GM18861 (cell line): ENCODE data around the gene CAPN10.
"Not testable (repeated sequence)": the region's sequence is repeated elsewhere in the genome, so short reads cannot be mapped to it uniquely, and the experiment has no call there.

Source experiments
- ATAC-seq: cut with Tn5 transposase; IDR thresholded peaks from one replicate; pipeline ENCODE4 v1.9.1; 2021; ENCODE audit not compliant: unreplicated experiment

The CAPN10 gene

DNA sequence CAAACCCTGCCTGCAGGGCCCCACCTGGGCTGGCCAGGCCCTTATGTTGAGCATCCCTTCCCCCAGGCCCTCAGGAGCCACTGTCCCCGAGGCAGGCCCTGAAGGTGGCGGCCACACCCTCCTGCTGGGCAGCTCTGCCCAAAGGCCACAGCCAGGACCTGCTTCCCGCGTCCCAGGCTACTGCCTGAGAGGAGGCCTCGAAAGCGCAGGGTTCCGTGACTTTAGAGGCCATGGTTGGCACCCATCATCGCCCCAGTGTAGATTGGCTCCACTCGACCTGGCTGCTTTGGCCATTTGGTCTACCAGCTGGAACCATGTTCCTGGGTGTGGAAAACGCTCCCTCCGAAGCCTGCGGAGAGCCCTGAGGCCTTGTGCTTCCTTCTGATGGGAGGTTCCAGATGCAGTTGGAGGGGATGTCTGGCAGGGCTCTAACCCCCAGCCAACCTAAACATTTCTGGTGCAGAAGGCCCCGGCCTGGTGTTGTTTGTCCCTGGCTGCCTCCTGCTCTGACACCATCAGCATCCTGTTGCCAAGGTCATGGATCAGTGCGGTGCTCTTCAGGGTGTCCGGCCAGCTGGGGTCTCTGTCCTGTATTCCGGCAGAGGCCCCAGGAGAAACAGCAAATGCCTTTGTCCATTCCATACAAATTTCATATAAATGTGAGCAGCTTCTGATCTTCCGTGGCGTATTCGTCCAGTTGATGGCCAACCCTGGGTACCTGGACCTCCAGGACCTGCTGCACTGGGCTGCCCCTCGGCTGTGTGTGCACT is 14.7 kb downstream of the CAPN10 start:
- no peak for ATAC-seq

DNA sequence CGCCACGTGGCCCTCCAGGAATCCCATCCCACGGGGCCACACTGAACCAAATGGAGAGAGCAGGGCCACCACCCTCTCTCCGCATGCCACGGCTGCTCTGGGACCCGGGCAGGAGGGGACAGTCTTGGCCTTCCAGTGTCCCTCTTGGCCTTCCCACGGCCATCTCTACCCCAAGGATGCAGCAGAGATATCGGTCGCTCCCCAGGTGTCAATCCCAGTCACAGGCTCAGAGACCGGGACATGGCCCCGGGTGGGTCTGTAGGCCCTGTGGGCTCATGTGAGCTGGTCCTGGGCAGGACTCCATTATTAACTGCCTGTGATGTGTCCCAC is 15.3 kb downstream of the CAPN10 start:
- no peak for ATAC-seq

DNA sequence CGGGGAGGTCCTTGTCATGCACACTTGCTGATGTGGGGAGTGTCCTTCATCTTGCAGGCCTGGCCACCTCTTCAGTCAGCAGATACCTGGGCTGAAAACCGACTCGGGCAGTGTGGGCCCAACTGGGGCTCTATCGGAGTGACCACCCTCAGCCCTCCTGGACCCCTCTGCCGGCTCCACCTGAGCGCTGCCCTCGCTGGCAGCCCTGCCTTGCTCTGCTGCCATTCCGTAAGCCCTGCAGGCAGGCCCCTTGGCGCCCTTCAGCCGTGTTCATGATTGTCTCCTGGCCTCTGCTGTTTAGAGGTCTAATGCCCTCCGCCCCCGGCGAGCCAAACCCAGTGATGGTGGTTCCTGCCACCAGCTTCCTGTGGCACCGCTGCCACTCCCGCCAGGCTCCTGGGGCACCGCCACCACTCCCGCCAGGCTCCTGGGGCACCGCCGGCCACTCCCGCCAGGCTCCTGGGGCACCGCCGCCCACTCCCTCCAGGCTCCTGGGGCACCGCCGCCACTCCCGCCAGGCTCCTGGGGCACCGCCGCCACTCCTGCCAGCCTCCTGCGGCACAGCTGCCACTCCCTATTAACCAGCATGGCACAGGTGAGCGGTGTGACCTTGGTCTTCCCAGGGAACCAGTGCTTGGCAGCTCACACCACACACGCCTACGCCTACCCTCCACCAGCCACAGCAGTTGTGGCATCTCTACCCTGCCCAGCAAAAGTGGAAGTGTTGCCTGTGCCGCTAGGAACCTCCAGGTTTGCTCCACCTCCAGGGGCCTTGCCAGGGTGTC is 15.9 kb downstream of the CAPN10 start:
- ATAC-seq: no peak

DNA sequence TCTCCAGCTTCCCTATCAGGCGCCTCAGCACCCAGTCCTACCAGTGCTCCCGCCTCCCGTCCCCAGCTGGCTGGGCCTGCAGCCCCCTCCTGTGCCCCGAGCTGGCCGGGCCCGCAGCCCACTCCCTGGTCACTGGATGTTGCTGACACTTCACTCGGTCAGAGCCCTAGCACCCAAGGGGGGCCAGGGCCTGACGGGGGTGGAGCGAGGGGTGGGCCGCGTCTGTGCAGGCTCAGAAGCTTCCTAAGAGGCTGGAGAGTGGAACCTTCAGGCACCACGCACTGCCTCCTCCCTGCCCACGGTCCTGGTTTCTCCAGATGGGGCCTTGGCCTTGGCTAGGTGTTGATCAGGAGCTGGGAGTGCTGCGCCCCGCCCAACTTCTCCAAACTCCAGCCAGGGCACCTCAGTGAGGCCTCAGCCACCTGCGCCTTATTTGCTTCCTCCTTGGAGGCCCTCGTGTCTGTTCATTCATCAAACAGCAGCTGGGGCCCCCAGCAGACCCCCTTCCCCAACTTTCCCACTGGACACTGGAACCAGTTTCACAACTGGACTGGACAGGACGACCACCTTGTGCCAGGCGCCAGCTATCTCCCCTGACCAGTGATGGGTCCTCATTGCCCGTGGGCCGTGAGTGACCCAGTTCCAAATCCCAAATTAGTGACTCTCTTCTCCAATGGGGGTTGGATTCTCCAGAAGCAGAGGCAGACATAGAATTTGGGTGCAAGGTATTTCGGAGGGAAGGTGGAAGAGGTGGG is 16.7 kb downstream of the CAPN10 start:
- no peak for ATAC-seq

DNA sequence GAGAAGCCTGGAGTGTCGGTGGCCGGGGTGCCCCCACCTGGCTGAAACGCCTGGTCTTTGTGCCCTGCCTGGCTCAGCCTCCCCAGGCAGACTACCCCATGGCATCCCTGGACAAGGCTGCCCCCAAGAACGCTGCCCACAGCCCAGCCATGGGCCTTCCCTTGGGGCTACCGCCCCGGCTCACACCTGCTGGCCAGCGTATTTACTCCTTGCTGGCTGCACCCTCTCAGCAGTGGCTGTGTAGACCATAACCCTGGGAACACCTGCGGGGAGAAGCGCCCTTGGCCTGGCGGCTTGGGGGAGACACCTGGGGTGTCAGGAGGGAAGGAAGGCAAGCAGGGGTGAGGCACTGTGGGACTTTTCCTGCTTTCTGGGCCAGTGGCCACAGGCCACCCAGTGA is 17.3 kb downstream of the CAPN10 start:
- no peak for ATAC-seq

DNA sequence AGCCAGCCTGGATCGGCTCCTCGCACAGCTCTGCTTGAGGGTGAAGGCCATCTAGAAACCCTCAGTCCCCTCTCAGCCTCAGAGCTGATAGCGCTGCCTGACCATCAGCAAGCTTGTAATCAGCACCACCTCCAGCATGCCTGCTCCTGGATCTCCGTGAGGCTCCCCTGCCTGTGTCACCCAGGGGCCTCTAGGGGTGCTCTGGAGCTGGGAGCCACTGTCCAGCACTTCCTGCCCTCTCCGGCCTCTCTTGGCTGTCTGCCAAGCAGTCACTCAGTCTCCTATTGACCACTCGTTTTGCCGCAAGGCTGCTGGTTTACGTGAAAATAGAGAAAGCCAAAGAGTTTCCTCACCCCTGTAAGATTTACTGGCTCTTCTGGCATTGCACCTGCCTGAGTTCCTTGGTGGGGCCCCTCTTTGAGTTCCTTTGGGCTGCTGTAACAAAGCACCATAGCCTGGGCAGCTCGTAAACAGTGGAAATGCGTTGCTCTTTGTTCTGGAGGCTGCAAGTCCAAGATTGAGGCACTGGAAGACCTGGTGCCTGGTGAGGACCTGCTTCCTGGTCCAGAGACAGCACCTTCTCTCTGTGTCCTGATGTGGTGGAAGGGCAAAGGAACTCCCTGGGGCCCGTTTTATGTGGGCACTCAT is 17.9 kb downstream of the CAPN10 start:
- no peak for ATAC-seq

DNA sequence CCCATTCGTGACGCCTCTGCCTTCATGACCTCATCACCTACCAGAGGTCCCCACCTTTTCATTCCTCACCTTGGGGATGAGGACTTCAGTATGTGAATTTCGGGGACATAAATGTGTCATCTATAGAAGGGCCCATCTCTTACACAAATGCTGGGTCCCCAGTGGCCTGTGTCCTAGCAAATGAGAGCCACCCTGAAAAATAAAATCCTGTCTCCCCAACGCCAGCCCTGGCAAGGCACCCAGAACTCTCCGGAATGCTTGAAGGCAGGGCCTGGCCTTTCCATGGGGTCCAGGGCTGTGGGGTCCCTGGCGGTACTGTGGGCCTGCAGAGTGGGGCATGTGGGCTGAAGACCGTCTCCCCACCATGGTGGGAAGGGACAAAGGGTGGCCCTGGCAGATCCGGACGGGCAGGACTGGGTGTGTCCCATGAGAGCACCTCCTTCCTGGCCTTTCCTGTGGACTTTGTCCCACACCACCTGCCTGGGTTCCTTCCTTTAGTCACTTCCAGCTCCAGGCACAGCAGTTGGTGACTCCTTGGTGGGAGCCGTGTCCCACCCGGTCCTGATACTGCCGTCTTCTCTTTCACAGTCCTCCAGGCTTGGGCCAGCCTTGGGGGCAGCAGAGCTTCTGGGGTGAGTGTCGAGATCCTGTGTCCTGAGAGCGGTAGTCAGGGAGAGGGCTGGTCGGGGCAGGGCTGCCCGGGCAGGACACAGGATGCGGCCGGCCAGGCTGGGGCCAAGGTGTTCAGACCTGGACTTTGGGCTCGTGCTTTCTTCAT is 18.6 kb downstream of the CAPN10 start:
- ATAC-seq: no peak

DNA sequence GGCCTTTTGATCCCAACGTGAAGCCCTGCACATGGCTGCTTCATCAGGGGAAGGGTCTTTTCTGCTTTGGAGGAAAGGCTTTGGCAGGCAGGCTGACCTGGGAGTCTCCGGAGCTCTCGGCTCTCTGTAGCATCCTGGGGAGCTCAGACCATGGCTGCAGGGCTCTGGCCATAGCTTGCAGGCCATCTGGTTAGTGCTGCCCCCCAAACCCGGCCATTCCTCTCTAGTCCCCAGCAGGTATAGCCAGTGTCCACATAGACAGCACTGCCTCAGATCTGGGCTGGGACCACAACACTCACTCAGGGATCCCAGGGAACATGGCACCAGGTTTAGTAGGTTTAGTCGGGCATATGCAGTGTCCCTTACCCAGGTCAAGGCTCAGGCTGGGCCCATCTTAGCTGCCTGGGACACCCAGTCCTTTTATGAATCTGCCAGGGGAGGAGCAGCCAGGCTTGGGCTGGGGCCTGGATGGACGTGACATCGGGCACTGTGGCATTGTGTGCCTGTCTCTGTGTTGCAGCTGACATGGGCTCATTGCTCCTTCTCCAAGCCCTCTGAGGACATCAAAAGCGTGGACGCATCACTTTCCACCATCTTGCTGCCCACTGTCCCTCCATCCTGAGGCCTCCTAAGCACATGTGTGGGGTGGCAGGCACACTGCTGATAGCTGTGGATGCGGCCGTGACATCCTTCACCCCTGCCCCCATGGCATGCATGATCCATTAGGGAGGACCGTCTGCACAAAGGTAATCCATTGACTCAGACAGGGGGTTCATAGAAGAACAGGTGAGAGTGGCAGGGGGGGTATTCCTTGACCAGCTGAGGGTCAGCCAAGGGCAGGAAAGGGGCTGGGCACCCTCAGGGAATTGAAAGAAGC is 19.6 kb downstream of the CAPN10 start:
- ATAC-seq: no peak

DNA sequence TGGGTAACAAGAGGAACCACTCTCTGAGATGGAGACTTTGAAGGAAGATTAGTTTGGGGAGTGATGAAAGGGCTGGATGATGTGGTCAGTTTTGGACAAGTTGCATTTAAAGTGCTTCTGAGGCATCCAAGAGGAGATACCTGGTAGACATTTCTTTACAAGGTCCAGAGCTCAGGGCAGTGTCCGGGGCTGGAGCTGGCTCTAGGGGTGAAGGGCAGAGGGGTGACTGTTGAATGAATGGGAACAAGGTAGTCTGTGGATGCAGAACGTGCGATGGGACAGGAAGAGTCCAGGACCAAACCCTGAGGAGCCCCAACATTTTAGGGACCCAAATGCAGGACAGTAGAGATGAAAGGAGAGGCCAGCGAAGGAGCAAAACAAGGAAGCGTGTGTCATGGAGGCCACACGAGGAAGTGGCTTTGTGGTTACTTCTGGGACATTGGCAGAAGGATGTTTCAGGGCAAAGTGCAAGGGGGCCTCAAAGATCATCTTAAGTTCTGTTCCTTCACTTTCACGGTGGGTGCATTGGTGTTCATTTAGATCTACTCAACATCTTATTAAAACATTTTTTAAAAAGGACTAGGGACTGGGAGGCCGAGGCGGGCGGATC is 25.2 kb downstream of the CAPN10 start:
- ATAC-seq: no peak

DNA sequence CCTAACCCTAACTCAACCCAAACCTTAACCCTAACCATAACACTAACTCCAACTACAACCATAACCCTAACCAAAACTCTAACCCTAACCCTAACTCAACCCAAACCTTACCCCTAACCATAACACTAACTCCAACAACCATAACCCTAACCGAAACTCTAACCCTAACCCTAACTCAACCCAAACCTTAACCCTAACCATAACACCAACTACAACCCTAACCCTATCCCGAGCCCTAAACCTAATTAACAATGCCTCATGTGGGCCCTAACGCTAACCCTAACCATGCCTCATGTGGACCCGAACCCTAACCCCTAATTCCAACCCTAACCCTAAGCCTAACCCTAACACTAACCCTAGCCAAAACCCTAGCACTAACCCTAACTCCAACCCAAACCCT is 27.2 kb downstream of the CAPN10 start:
- ATAC-seq: no peak

DNA sequence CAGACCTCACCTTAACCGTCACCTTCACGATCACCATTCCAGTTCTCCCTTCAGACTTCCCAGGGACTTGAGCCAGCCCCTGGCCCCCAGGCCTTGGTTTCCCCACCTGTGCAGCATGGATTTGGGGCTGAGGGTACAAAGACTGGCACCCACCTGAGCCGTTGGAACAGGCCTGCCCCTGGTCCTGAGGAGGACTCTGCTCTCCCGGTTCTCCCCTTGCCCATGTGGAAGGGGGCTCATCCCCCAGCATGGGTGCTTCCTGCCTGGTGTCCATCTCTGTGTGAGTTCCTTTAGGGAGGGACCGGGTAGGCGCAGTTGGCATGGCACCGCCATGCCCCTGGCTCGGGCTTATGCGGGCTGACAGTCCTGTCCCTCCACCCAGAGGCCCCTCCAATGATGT is 27.9 kb downstream of the CAPN10 start:
- ATAC-seq: no peak

DNA sequence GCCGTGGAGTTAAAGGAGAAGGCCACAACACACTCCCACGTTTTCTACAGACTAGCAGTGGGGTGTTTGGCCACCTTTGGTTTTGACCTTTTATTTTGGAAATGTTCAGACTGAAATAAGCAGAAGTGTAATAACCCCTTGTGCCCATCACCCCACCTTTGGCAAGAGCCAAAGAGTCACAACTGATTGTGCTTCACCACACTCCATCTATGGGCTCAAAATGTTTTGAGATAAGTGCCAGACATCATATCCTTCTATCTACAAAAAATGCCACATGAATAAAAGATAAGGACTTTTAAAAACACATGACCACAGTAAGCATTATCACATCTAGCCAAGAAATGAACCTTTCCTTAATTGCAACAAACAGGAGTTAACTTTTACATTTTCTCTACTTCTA is 28.9 kb downstream of the CAPN10 start:
- ATAC-seq: no peak

DNA sequence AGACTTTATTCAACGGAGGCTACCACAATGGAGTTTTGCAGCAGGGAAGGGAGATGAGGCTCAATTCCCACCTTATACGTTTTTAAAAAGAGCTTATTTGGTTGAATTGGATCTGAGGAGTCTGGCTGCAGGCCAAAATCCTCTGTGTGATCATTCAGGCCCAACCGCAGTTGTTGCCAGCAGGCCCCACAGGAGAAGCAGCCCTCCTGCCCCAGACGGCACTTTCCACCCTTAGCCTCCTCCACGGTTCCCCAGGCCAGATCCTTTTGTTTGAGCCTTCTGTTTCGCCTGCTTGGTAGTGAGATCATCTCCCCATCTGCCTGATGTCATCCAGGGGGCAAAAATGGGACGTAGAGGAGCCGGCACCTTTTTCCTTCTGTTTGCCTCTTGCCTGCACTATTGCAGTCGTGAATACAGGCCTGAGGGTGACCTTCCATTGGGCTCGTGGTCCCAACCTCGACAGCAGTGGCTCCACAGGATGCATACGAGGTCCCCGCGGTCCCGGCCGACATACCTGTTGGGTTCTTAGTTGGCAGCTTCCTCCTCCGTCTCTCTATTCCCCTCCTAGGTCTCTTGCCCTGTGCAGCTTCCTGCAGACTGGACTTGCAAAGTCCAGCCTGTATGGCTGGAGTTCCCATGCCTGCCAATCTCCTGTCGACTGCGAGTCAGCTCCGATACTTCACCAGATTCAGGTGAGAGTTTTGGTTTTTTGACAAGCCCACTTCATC is 29.4 kb downstream of the CAPN10 start:
- ATAC-seq: no peak

DNA sequence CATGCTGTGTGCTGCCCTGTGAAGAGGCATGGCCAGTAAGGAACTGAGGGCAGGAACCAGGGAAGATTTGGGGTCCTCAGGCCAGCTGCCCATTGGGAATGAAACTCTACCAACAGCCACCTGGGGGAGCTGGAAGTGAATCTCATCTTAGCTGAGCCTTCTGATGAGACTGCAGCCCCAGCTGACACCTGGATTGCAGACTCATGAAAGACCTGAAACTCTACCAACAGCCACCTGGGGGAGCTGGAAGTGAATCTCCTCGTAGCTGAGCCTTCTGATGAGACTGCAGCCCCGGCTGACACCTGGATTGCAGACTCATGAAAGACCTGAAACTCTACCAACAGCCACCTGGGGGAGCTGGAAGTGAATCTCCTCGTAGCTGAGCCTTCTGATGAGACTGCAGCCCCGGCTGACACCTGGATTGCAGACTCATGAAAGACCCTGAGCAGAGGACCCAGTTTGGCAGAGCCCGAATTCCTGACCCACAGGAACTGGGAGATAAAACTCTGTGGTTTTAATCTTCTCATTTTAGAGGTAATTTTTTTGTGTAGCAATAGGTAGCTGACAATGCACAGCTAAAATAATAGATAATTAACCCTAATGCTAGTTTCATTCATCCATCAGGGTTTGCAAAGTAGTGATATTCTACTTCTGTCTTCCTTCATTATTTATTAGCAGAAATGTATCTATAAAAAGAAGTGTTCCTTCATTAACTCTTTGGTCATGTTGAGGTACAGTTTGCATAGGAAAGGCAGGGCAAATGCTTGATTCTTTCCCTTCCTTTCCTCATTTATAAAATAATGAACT is 30.5 kb downstream of the CAPN10 start:
- ATAC-seq: not testable (repeated sequence)

DNA sequence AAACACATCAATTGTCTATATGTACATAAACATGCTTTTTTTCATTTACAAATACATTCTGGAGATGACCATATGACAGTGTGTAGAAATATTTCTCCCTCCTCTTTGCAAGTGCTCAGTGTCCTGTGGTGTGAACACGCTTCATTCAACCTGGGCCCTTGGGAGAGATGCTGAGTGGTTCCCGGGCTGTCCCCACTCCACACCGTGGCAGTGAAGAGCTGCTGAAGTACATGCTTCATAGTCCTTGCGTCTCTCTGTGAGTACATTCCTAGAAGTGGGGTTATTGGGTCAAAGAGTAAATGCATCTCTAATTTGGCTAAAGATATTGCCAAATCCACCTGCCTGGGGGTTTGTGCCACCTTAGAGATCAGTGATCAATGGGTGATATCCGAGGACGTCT is 32.2 kb downstream of the CAPN10 start:
- no peak for ATAC-seq

DNA sequence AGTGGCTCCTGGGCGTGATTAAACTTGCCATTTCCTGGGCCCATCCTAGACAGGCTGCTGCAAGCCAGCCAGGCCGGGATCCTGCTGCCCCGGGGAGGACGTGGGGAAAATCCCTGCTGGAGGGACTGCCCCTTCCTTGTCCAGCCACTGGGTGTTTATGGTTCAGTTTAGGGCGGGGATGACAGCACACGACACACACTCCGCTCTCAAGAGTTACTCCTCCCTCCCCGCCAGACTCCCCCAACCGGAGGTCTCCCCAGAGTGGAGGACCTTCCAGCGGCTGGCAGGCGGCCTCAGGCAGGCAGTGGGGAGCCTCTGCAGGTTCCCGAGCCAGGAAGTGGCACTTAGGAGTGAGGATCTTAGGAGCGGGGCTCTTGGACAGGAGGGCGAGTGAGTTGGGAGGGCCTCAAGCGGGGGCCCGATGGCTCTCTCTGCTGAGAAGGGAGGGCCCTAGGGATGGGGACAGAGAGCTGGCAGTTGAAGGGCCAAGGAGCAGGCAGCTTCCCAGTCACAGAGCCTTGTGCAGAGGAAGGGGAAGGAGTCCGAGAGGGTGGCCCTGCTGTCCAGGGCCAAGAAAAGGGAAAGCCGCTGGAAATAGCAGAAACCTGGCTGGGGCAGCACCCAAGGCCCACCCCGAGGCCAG is 33.1 kb downstream of the CAPN10 start:
- ATAC-seq: no peak

DNA sequence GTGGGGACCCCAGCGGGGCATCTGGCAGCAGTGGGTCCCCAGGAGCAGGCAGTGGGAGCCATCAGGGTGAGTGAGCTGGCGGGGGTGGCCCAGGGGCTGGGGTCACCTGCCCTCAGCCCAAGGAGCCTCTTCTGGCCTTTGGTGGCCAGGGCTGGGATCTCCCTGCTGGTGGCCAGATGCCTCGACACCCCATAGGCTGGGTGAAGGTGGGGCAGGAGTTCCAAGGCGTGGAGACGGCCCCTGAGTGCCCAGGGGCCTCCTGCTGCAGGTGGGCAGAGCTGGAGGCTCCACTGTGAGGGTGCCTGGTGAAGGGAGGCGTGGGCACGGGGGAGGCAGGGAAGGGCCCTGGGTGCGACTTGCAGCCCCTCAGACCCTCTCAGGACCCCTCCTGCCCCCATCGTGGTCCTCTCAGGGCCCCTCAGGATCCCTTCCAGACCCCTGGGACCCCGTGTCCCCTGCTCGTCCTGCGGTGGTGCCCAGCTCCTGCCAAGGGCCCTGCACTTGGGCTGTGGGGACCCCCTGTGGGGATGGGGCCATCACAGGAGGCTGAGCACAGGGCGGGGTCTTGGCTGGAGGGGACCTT is 33.7 kb downstream of the CAPN10 start:
- ATAC-seq: no peak
